Measurements from ENCODE around the gene UBN1.
"Not testable (repeated sequence)": the region's sequence is repeated elsewhere in the genome, so short reads cannot be mapped to it uniquely, and the experiment has no call there.

The UBN1 gene

DNA sequence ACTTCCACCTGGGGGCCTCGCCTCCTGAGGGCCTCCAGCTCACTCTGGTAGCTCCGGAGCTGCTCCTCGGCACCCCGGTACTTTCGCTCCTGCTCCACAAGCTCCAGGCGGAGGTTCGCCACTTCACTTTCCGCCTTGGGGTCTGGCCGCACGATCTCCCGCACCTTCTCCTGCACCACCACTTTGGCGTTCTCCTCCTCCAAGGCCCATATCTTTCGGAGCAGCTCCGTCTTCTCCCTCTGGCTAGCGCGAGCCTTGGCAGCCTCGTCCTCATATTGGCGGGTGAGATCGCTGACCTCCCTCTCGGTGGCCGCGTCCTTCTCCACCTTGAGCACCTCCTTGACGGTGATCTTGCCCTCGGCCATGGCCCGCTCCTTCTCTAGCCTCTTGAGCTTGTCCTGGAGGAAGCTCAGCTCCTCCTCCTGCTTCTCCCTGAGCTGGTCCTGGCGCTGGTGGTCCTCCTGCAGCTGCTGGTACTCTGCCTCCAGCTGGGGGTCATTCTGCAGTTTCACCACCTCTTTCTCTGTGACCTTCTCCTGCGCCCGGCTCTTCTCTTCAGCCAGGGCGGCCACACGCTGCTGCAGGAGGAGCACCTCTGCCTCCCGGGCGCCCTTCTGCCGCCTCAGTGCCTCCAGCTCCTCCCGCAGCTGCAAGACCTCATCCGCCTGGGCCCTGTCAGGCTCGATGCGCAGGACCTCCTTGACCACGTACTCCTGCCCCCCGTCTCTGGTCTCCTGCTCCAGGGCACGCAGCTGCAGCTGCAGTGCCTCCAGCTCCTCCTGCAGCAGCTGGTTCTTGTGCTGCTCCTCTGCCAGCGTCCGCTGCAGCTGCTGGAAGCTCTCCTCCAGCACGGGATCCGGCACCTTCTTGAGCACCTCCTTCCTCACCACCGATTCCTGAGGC is 37.9 kb downstream of the UBN1 start:
- no peak for DNase-seq

DNA sequence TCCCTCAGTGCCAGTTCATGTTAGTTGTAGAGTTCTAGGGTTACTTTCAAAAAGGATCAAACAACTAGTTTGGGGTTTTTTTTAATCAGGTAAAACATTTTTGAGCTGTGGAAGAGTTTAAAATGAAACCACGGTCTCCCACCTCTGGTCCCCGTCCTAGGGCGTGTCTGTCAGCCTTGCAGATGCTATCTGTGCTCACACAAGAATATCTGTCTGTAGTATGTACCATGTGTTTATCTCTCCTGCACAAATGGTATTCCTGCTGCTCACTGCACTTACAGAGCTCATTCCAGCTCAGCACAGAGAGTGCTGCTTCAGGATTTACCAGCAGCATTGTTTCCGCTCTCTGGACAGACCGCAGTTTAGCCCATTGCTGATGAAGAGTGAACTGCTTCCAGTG is 38.9 kb downstream of the UBN1 start:
- DNase-seq: no peak

DNA sequence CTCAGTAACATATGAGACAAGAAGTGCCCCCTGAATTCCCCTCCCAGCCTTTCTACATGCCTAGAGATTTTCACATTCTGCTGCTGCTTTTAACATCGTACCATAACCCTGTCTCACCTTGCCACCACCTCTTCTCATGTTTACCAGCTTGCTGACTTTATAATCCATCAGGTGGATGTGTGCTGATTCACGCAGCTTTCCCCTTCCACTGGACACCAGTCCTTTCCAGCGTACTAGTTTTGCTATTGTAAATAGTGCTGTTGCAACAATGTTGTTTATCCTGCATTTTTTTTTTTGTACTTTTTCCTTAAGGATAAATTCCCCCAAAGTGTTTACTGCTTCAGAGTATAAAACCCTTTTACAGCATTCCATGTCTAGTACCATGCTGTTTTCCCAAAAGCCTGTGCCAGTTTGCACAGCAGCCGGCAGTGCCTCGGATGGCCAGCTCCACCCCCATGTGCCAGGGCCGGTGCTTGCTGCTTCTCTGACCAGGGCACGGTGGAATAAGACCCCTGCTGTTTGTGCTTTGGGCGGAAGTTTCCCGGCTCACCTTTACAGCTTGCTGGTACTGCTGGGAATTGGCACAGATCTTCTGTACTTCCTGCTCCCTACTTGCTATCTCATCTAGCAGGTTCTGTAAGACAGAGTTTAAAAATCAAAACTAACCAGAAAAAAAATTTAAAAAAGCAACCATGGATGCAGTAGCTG is 41.3 kb downstream of the UBN1 start:
- DNase-seq: no peak

DNA sequence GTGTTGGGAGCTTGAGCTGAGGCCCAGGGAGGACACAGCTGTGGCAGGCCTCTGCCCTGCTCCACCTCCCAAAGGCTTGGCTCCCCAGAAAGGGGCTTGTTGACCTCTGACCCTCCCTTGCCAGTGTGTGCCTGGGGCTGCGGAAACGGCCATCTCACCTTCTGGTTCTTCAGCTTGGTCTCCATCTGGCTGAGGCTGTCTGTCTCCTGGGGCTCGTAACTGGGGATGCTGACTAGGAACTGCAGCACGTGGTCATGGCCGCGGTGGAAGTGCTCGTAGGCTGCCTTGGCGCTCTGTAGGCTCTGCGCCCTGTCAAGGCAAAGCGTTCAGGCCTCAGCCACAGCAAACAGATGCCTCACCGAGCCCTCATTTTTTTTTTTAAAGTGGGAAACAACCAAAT is 42.7 kb downstream of the UBN1 start:
- DNase-seq: no peak

DNA sequence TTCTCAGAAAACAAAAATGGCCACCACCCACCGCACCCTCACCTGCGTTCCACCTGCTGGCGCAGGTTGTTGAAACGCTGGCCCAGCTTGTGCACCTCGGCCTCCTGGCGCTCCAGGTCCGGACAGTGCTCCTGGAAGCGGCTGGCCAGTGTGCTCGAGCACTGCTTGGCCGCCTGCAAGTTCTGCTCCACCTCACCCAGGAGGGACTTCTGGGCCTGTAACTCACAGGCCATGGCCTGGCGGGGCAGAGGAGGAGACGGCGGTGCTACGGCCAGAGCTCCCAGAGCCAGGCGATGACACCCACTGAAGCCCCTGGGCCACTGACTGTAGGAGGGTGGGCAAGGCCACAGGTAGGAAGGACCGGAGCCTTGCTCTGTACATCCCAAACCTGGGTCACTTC is 43.4 kb downstream of the UBN1 start:
- DNase-seq: no peak

DNA sequence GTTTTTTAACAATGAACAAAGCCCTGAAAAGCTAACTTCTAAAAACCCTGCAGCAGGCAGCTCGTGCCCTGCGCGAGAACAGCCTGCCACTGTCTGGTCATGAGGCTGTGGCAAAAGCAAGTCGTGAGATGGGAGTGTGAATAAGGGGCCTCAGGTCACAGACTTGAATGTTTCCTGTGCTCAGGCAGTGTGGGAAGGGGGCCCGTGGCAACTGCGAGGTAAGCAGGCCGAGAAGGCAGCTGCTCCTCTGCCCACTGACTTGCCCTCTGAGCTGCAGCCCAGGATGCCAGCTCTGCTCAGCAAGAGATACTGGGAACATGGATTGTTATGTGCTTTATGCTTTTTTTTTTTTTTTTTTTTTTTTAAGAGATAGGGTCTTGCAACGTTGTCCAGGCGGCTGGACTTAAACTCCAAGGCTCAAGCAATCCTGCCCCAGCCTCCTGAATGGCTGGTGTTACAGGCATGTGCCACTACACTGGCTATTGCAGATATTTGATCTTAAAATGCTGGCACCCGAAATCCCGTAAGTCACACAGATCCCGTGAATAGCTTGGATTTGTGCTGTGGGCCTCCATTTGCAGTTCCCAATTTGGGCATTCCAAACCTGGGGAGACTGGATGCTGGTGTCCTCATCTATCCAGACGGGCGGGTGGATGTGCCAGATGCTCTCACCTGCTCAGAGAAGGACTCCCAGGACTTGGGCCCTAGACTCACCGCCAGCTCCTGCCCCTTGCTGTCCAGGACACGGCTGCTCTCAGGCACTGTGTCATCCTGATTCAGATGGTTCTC is 44.0 kb downstream of the UBN1 start:
- DNase-seq: no peak

DNA sequence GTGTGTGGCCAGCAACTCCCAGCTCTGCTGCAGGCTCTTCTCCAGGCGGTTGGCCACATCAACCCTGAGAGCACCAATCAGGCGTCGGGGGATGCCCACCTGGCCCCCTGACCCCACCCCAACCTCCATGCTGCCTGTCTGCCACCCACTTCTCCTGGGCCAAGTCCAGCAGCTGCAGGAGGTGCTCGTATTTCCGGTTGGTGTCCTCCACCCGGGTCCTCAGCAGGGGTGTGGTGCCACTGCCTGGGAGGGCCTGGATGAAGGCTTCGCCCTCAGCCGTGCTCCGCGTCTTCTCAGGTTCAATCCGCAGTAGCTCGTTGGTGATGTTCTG is 44.6 kb downstream of the UBN1 start:
- no peak for DNase-seq

DNA sequence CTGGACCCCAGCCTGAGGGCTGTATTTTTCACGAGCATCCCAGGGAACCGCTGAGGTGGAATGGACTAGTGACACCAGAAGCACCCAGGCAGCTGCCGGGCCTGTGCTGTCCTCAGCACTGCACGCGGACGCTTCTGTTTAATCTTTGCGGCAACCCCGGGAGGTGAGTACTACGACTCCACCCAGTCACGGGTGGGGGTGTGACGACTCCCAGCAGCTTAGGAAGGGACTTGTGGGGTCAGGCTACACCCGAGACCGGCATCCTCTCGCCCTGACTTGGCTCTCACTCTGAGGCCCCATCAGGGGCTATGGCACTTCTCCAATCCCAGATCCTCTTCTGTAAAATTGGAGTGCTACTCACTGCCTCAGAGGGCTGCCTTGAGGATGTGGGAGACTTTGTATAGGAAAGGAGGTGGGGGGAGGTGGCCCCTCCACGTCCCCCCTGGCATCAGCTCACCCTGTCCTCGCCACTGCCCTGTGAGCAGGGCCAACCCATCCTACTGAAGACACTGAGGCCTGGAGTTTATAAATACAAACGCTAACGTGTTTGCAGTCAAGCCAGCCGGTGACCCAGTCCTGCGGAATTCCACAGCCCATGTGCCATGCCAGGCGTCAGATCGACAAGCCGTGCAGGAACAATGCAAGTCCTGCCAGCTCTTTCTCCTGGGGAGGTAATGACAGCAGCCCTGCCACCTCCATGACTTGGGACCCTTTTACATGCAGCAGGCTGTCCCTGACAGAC is 45.3 kb downstream of the UBN1 start:
- no peak for DNase-seq

DNA sequence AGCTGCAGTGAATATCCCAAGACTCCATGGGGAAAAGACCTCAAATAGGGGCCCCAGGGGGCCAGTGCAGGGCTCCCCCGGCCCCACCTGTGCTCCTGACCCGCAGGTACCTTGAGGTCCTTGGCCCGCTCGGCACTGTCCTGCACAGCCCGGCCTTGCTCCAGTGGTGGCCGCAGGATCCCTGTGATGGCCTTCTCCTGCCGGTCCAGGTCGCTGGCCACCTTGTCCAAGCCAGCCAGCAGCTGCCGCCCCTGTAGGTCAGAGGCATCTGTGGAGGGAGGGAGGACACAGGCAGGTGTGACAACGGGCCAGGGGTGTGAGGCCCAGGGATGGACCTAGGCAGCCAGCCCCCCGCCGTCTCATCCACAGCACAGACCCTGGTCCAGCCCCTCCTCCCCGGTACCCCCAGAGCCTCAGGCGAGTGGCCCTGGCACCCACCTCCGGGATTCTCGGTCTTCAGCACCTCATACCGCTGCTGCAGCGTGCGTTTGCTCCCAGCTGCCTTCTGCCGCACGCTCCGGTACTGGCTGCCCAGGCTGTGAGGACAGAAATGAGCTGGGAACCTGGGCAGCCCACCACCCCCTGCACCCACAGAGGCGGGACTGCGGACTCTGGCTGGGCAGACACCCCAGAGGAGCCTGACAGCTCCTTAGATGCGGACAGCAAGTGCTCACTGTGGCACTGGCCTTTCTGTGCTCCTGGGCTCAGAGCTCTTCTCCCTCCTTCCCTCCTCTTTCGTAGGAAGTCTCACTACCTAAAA is 46.0 kb downstream of the UBN1 start:
- no peak for DNase-seq

DNA sequence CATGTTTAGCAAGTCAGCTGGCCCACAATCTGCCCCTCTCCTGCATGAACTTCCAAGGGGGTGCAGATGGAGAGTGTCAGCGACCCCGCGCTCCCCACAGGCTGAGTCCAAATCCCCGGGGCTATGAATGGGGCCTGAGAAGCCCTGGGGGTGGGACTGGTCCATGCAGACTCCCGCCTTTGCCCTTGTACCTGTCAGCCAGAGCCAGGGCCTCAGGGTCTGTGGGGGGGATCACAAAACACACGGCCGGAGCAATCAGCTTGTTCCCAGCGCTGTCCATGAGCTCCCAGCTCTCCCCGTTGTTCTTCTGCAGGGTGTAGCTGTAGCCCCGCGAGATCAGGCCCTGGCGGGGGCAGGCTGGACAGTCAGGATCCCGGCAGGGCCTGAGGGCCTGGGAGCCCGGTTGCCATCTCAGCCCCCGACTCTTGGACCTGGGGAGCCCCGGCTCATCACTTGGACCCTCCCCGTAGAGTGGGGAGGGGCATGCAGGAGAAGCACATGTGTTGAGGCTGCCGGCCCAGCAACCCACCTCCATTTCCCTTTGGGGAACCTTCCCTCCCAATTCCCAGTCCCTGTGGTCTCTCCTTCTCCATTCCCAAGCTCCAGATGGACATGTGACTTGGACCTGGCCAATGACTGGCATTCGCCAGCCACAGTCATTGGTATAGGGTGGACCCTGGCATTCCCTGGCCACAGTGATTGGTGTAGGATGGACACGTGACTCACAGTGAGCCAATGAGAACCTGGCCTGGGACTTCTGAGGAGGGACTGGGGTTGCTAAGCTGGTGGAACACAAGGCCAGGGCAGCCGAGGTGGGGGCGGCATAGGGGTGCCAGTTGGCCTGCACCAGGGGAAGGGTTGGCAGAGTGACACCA is 47.2 kb downstream of the UBN1 start:
- DNase-seq: no peak

DNA sequence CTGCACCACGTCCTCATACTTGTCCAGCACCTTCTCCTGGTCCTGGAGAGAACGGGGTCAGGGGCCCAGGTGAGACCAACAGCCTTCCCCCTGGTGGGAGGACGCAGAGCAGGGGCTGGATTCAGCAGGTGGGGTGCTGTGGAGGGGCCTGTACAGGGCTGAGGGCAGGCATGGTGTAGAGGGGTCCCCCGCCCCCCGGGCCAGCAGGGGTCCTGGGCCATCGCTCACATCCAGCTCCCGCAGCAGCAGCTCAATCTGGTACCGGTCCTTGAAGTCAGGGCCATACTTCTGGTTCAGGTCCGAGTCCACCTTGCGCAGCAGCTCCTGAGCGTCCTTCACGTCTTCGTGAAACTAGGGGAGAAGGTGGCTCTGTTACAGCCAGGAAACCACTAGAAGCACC is 48.1 kb downstream of the UBN1 start:
- no peak for DNase-seq

DNA sequence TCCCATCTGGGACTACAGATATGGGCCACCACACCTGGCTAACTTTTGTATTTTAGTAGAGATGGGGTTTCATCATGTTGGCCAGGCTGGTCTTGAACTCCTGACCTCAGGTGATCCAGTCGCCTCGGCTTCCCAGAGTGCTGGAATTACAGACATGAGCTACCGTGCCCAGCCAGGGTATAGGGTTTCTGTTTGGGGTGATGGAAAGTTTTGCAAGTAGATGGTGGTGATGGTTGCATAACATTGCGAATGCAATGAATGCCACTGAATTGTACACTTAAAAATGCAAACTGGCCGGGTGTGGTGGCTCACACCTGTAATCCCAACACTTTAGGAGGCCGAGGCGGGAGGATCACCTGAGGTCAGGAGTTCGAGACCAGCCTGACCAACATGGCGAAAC is 49.5 kb downstream of the UBN1 start:
- DNase-seq: not testable (repeated sequence)

DNA sequence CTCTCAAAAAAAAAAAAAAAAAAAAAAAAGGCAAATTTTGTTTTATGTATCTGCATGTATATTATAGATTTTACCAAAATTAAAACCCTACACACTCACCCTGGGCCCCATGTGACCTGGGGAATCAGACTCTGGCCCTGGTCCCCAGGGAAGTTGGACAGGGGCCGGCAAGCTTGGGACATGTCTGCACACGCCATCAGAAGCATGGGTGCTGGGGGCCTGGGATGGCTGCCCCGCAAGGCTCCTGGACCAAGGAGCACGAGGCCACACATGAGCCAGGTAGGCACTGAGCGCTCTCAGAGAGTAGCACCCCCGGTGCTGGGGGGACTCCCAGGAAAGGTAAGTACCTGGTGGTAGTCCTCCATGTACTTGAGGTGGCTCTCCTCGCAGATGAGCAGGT is 50.0 kb downstream of the UBN1 start:
- no peak for DNase-seq

DNA sequence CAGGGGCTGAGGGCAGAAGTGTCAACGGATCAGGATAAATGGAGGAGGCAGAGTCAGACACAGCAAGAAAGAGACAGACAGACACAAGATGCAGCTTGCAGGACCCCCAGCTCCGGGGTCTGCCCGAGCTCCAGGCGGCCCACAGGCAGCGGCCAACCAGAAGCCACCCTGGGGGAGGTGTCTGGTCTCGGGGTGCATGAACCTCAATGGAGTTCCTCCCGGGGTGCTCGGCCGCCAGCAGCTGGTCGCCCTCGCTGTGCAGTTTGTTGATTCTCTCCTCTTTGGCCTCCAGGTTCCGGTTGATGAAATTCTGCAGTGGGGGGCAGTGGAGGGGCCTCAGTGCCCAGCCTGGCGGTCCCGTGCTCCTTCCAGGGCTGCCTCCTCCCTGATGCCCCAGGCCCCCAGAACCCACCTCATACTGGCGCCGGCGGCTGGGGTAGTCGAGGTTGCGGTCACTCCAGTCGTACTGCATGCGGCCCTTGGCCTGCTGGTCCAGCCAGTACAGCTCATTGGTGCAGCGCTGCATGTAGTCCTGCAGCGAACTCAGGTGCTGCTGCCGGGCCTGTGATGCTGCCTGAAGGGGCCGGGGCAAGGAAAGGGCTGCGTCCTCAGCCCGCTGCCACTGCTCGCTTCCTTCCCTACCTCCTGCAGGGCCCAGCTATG is 51.7 kb downstream of the UBN1 start:
- no peak for DNase-seq

DNA sequence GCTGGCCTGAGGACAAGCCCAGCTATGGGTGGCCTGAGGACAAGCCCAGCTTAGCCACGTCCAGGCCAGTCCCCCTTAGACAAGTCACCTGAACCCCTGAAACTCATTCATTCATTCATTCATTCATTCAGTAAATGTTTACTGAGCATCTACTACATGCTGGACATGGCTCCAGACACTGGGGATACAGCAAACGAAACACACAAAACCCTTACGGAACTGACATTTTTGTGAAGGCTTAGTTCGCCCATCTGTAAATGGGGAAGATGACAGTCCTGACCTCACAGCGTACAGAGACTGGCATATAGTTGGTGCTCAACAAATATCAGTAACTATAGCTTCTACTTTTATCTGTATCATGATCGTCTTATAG is 52.2 kb downstream of the UBN1 start:
- no peak for DNase-seq

DNA sequence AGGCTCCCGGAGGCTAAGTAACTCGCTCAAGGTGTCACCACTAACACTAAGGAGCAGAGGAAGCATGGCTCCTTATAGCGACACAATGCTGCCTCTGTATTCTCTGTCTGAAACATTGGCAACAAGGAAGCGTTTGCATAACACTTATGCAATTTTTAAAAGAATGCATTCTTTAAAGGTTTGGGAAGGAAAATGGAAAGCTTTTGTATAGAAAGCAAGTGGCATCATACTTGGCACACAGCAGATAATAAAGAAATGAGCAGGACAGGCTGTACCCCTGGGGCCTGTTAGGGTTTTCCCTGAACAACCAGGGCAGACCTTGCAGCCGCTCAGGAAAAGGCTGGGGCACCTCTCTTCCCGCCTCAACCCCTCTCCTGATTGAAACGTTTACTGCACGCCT is 52.8 kb downstream of the UBN1 start:
- DNase-seq: no peak

DNA sequence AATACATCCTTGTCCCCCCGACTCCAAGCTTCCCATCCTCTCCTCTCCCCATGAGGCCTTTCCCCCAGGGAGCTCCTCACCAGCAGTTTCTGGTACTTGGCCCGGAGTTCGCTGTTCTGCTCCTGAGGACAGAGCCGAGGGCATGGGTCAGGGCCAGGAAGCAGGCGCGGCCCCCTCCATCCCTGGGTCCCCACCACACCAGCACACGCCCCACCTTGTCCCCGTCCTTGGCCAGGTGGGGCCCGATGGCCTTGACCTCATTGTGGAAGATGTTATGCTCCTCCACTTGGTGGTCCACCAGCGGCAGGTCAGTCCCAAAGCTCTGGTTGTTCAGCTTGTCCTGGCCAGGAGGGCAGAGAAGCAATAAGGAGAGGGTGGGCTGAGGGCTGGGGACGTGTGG is 53.5 kb downstream of the UBN1 start:
- DNase-seq: no peak

DNA sequence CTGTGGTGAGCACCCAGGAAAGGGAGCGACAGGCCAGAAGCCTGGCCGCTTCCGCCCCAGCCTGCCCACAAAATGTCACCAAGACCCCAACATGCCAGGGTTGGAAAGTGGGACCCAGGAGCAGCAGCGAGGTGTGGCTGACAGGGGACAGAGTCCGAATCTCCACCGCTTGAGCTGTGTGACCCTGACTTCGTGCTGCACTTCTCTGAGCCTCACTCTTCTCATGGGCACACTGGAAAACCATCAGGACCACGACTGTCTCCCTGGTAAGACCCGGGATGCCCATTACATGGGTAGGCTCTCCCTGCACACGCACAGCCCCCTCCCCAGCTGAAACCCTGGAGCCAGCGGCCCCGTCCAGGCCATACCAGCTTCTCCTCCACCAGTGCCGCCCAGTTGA is 54.8 kb downstream of the UBN1 start:
- no peak for DNase-seq

DNA sequence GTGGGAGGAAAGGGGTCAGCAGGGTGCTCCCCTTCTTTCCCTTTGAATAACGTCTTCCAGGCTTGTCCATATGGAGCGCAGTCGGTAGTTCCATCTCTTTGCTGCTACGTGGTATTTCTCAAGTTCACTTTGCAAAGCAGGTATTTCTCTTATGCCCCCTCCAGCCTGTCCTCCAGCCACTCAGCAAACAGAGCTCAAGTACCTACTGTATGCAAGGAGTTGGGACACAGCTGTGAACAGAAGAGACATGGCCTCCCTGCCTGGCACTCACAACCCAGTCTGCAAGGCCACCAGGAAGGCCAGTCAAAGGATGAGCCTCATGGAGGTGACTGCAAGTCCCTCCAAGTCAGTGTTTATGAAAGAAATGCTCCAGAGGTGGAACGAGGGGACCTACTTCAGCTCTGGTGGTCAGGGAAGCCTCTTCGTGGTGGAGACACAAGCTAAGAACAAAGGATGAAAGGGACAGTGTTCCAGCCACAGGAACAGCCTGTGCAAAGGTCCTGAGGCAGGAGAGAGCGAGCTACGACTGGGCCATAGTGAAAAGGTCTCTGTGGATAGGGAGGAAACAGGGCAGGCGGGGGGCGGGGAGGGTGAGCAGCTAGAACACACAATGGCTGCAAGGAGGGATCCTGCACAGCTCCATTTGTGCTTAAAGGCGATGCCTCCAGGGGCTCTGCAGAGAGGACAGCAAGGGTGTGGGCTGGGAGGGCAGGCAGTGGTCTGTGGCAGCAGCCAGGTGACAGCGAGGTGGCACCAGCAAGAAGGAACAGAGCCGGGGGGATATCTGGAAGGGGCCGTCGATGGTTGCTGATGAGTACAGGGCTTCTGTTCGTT is 57.0 kb downstream of the UBN1 start:
- no peak for DNase-seq
